Keratinocyte (primary cell): ENCODE results near the gene AMBP. TPM values are rescaled to one million over a fixed set of nuclear protein-coding genes. Genes with fewer than 3 reads are reported as not detected.
A peak's percentile ranks its signal among the peaks of the same experiment; 100 is the strongest.

Source experiments
- DNase-seq: peaks from one replicate; pipeline ENCODE4 v3.0.0-alpha.2; 2011; ENCODE audit warnings: low read depth, missing footprints, low spot score
- FAIRE-seq: peaks from 2 replicates; lab custom pipeline; 2011; peaks lifted over from hg19 to GRCh38; lab: Jason Lieb, UNC
- H2AFZ ChIP-seq: 2 replicates; pipeline ENCODE4 v1.6.0; 2012; ENCODE audit warnings: low read length, control low read depth, inconsistent platforms; ENCODE audit not compliant: control insufficient read depth
- H3K27ac ChIP-seq: 2 replicates; pipeline ENCODE4 v1.5.1; 2011; ENCODE audit warnings: low read length; ENCODE audit not compliant: control insufficient read depth, insufficient read depth
- H3K27me3 ChIP-seq: 3 replicates; pipeline ENCODE4 v1.6.0; 2011; ENCODE audit warnings: low read length; ENCODE audit not compliant: control insufficient read depth, insufficient read depth; ENCODE audit errors: extremely low read depth
- H3K36me3 ChIP-seq, 2 experiments: 2 replicates in 1 of 2; 3 replicates in 1 of 2; pipeline ENCODE4 v1.5.1; 2011; ENCODE audit warnings: low read length in 2 of 2, mild to moderate bottlenecking in 1 of 2; ENCODE audit not compliant: control insufficient read depth in 2 of 2, insufficient read depth in 2 of 2; ENCODE audit errors: extremely low read depth in 1 of 2
- H3K4me1 ChIP-seq: 3 replicates; pipeline ENCODE4 v1.5.1; 2011; ENCODE audit warnings: low read length; ENCODE audit not compliant: control insufficient read depth, insufficient read depth; ENCODE audit errors: extremely low read depth
- H3K4me2 ChIP-seq: 3 replicates; pipeline ENCODE4 v1.6.0; 2011; ENCODE audit warnings: low read depth, low read length; ENCODE audit not compliant: control insufficient read depth, insufficient read depth; ENCODE audit errors: extremely low read depth
- H3K4me3 ChIP-seq, 3 experiments: fragments of 200-600 bp in 1 of 3; sonication (generic) in 1 of 3; 2 replicates in 2 of 3; 3 replicates in 1 of 3; pipeline ENCODE4 v1.5.1; 2011 to 2016; ENCODE audit warnings: low read length in 3 of 3, mild to moderate bottlenecking in 3 of 3, control low read depth in 2 of 3, inconsistent platforms in 1 of 3, low read depth in 1 of 3, mixed read lengths in 1 of 3, mixed run types in 1 of 3, moderate library complexity in 1 of 3; ENCODE audit not compliant: control insufficient read depth in 2 of 3, insufficient read depth in 2 of 3; ENCODE audit errors: extremely low read depth in 1 of 3
- H3K79me2 ChIP-seq: 2 replicates; pipeline ENCODE4 v1.6.0; 2012; ENCODE audit warnings: low read length; ENCODE audit not compliant: control insufficient read depth, insufficient read depth
- H3K9ac ChIP-seq: 3 replicates; pipeline ENCODE4 v1.6.0; 2011; ENCODE audit warnings: low read length; ENCODE audit not compliant: control insufficient read depth, insufficient read depth; ENCODE audit errors: extremely low read depth
- H3K9me1 ChIP-seq: 3 replicates; pipeline ENCODE4 v1.6.0; 2011; ENCODE audit warnings: low read length; ENCODE audit not compliant: control insufficient read depth, insufficient read depth; ENCODE audit errors: extremely low read depth
- H3K9me3 ChIP-seq: 2 replicates; pipeline ENCODE4 v1.5.1; 2012; ENCODE audit warnings: low read depth, low read length; ENCODE audit not compliant: control insufficient read depth
- H4K20me1 ChIP-seq: 3 replicates; pipeline ENCODE4 v1.6.0; 2011; ENCODE audit warnings: low read length; ENCODE audit not compliant: control insufficient read depth, insufficient read depth; ENCODE audit errors: extremely low read depth
- CTCF ChIP-seq, 3 experiments: IDR thresholded peaks in 1 of 3; conservative IDR thresholded peaks in 1 of 3; optimal IDR thresholded peaks in 1 of 3; 2 replicates in 2 of 3; 3 replicates in 1 of 3; pipeline versions ENCODE3 to v1.5.1; 2011; ENCODE audit warnings: low read length in 3 of 3, mild to moderate bottlenecking in 3 of 3, moderate library complexity in 2 of 3, control low read depth in 1 of 3, inconsistent platforms in 1 of 3; ENCODE audit not compliant: insufficient read depth in 2 of 3; ENCODE audit errors: extremely low read depth in 1 of 3
- EZH2 ChIP-seq: IDR thresholded peaks from one replicate; pipeline ENCODE4 v1.6.1; 2012; ENCODE audit warnings: inconsistent platforms, mild to moderate bottlenecking, low read length, moderate library complexity
- dilution Hi-C: fragments of 300-500 bp; cut with MboI; formaldehyde crosslinking; loops from one replicate; pipeline ENCODE4 v1.7.0; 2020; ENCODE audit warnings: low sequenced_read_pairs; ENCODE audit not compliant: extremely low pct_ligation_motif_present
- polyA plus RNA-seq, 5 experiments: library from polyadenylated mRNA; depleted of rRNA in 3 of 5; stranded (reverse) in 3 of 5; stranded (forward) in 1 of 5; unstranded in 1 of 5; fragments of >200 nt; gene quantifications; 1 replicate in 1 of 5; 2 replicates in 3 of 5; 3 replicates in 1 of 5; pipeline versions ENCODE4 v1.2.1 to v1.2.3, GENCODE V29; 2011 to 2012; ENCODE audit warnings: missing spikeins in 2 of 5, low read depth in 1 of 5, low replicate concordance in 1 of 5

The AMBP gene
- polyA plus RNA-seq, 1 donor (not counting 4 experiments of a cell fraction or from before 2014, with no cell fraction given) = not detected

- TF ChIP-seq CTCF (optimal IDR thresholded peaks at IDR 0.05 in 1 of 3, IDR thresholded peaks at IDR 0.05 in 1 of 3, conservative IDR thresholded peaks at IDR 0.05 in 1 of 3; ENCODE audit: extremely low read depth in 1 of 3, insufficient read depth in 2 of 3, low read length in 3 of 3) (peak in 1 of 3 experiments; percentile 17), EZH2 (no peak)
These were observed 18.0 kb upstream of the AMBP start for GRCh38 chr9:114096041-114096511.

GRCh38 chr9:114094971-114095370 lies 16.9 kb upstream of the AMBP start:
- no peak overlapping the region for H3K4me3 ChIP-seq
- H3K4me2 ChIP-seq = no peak overlapping the region
- FAIRE-seq (no peak), DNase-seq (no peak)
- H3K36me3 ChIP-seq = no peaks in the 10 kb centered on the region
- no peak overlapping the region for H3K9ac ChIP-seq
- no peaks in the 10 kb centered on the region for H3K9me3 ChIP-seq
- no peaks in the 10 kb centered on the region for H4K20me1 ChIP-seq
- H3K27me3 ChIP-seq = peaks cover 22% of the 10 kb centered on the region
- dilution Hi-C loops = no loop called here
- no peak overlapping the region for H2AFZ ChIP-seq
- no peaks in the 10 kb centered on the region for H3K9me1 ChIP-seq
- H3K4me1 ChIP-seq = peaks cover 4% of the 10 kb centered on the region
- no peak overlapping the region for H3K27ac ChIP-seq
- TF ChIP-seq CTCF (optimal IDR thresholded peaks at IDR 0.05 in 1 of 3, IDR thresholded peaks at IDR 0.05 in 1 of 3, conservative IDR thresholded peaks at IDR 0.05 in 1 of 3; ENCODE audit: extremely low read depth in 1 of 3, insufficient read depth in 2 of 3, low read length in 3 of 3) = no peak
- no peak for TF ChIP-seq EZH2
- no peaks in the 10 kb centered on the region for H3K79me2 ChIP-seq

More at GRCh38 chr9:114096041-114096511, 18.0 kb upstream of the AMBP start:
- no peaks in the 10 kb centered on the region for H3K9me1 ChIP-seq
- H3K79me2 ChIP-seq = no peaks in the 10 kb centered on the region
- no peaks in the 10 kb centered on the region for H3K9me3 ChIP-seq
- no peaks in the 10 kb centered on the region for H4K20me1 ChIP-seq
- no peak overlapping the region for H3K9ac ChIP-seq
- no peak overlapping the region for H3K4me2 ChIP-seq
- H3K27me3 ChIP-seq = peaks cover 22% of the 10 kb centered on the region
- dilution Hi-C loops = no loop called here
- H3K27ac ChIP-seq = no peak overlapping the region
- FAIRE-seq = no peak
- H3K4me1 ChIP-seq = peaks cover 4% of the 10 kb centered on the region
- H3K36me3 ChIP-seq = no peaks in the 10 kb centered on the region
- H2AFZ ChIP-seq = no peak overlapping the region
- no peak overlapping the region for H3K4me3 ChIP-seq
- no peak for DNase-seq
